Fibroblast of lung (primary cell): ENCODE data around the gene HLA-G. TPM values are rescaled to one million over a fixed set of nuclear protein-coding genes. Genes with fewer than 3 reads are reported as not detected.

ENCODE experiments used
- DNase-seq, 2 donors: peaks; one replicate each; pipeline versions ENCODE4 v3.0.0 to v3.0.0-alpha.2; 2010; ENCODE audit warnings: low read depth in 2 of 2
- H2AFZ ChIP-seq: 2 replicates; pipeline ENCODE4 v1.5.1; 2012; ENCODE audit warnings: low read length, control low read depth, inconsistent platforms
- H3K27ac ChIP-seq: 2 replicates; pipeline ENCODE4 v1.5.1; 2011; ENCODE audit warnings: low read length, control low read depth; ENCODE audit not compliant: insufficient read depth
- H3K27me3 ChIP-seq: 2 replicates; pipeline ENCODE4 v1.5.1; 2011; ENCODE audit warnings: mild to moderate bottlenecking, low read length; ENCODE audit not compliant: control insufficient read depth, insufficient read depth
- H3K36me3 ChIP-seq: 2 replicates; pipeline ENCODE4 v1.5.1; 2011; ENCODE audit warnings: low read length; ENCODE audit not compliant: control insufficient read depth, insufficient read depth
- H3K4me1 ChIP-seq: 2 replicates; pipeline ENCODE4 v1.5.1; 2011; ENCODE audit warnings: low read length; ENCODE audit not compliant: control insufficient read depth, insufficient read depth; ENCODE audit errors: extremely low read depth
- H3K4me2 ChIP-seq: 2 replicates; pipeline ENCODE4 v1.5.1; 2011; ENCODE audit warnings: low read length, control low read depth; ENCODE audit not compliant: insufficient read depth; ENCODE audit errors: extremely low read depth
- H3K4me3 ChIP-seq, 4 experiments: fragments of 200-600 bp in 1 of 4; sonication (generic) in 1 of 4; replicated peaks in 1 of 4; 2 replicates each; pipeline ENCODE4 v1.5.1; 2011 to 2016; ENCODE audit warnings: low read length in 4 of 4, low read depth in 3 of 4, mild to moderate bottlenecking in 3 of 4, control low read depth in 2 of 4, inconsistent platforms in 1 of 4, mixed read lengths in 1 of 4; ENCODE audit not compliant: insufficient read depth in 1 of 4; ENCODE audit errors: control extremely low read depth in 1 of 4
- H3K79me2 ChIP-seq: 2 replicates; pipeline ENCODE4 v1.5.1; 2012; ENCODE audit warnings: mild to moderate bottlenecking, low read length, inconsistent platforms; ENCODE audit not compliant: control insufficient read depth, insufficient read depth
- H3K9ac ChIP-seq: 2 replicates; pipeline ENCODE4 v1.5.1; 2011; ENCODE audit warnings: mild to moderate bottlenecking, low read length, control low read depth; ENCODE audit not compliant: insufficient read depth
- H3K9me3 ChIP-seq: 2 replicates; pipeline ENCODE4 v1.5.1; 2012; ENCODE audit warnings: low read depth, low read length; ENCODE audit not compliant: control insufficient read depth, insufficient read depth
- H4K20me1 ChIP-seq: 2 replicates; pipeline ENCODE4 v1.5.1; 2011; ENCODE audit warnings: low read length; ENCODE audit not compliant: control insufficient read depth, insufficient read depth; ENCODE audit errors: extremely low read depth
- EZH2 ChIP-seq: IDR thresholded peaks from 2 replicates; pipeline ENCODE4 v1.5.1; 2012; ENCODE audit warnings: low read length, control low read depth, mild to moderate bottlenecking; ENCODE audit errors: missing control alignments
- polyA plus RNA-seq, 2 donors: library from polyadenylated mRNA; depleted of rRNA in 1 of 2; stranded (reverse) in 1 of 2; unstranded in 1 of 2; fragments of >200 nt; gene quantifications; 2 replicates each; pipeline ENCODE4 v1.2.1, GENCODE V29; 2011 to 2012; ENCODE audit warnings: missing spikeins in 1 of 2
- total RNA-seq: library from RNA; depleted of rRNA; stranded (reverse); fragments of >200 nt; gene quantifications from 2 replicates; pipeline ENCODE4 v1.2.1, GENCODE V29; 2014
- TF ChIP-seq, protein P1 (sequence below), 2 donors: IDR thresholded peaks in 1 of 2; conservative IDR thresholded peaks in 1 of 2; 1 replicate in 1 of 2; 2 replicates in 1 of 2; pipeline ENCODE4 v1.5.1; 2011 to 2012; ENCODE audit warnings: low read length in 2 of 2, control low read depth in 1 of 2, inconsistent platforms in 1 of 2, low read depth in 1 of 2, mild to moderate bottlenecking in 1 of 2

HLA-G gene
- total and polyA plus RNA-seq, 2 donors (not counting 1 experiment from before 2014, with no cell fraction given) = 0.23 TPM; not detected in 1

- Histone ChIP-seq H3K79me2 (no peaks in the 10 kb centered on the region), H3K4me3 (no peak overlapping the region), H2AFZ (no peak overlapping the region), H3K4me2 (no peak overlapping the region), H3K9me3 (no peaks in the 10 kb centered on the region), H4K20me1 (no peaks in the 10 kb centered on the region), H3K4me1 (no peaks in the 10 kb centered on the region), H3K36me3 (no peaks in the 10 kb centered on the region), H3K27ac (no peak overlapping the region), H3K9ac (no peak overlapping the region), H3K27me3 (peaks cover 4% of the 10 kb centered on the region)
- no peak for DNase-seq
- TF ChIP-seq, protein P1, sequence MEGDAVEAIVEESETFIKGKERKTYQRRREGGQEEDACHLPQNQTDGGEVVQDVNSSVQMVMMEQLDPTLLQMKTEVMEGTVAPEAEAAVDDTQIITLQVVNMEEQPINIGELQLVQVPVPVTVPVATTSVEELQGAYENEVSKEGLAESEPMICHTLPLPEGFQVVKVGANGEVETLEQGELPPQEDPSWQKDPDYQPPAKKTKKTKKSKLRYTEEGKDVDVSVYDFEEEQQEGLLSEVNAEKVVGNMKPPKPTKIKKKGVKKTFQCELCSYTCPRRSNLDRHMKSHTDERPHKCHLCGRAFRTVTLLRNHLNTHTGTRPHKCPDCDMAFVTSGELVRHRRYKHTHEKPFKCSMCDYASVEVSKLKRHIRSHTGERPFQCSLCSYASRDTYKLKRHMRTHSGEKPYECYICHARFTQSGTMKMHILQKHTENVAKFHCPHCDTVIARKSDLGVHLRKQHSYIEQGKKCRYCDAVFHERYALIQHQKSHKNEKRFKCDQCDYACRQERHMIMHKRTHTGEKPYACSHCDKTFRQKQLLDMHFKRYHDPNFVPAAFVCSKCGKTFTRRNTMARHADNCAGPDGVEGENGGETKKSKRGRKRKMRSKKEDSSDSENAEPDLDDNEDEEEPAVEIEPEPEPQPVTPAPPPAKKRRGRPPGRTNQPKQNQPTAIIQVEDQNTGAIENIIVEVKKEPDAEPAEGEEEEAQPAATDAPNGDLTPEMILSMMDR (conservative IDR thresholded peaks at IDR 0.05 in 1 of 2, IDR thresholded peaks at IDR 0.05 in 1 of 2; ENCODE audit: low read depth in 1 of 2, low read length in 2 of 2) = no peak
- TF ChIP-seq EZH2 = no peak
Observed at GRCh38 chr6:29816030-29816429, 11.6 kb upstream of the HLA-G start.

GRCh38 chr6:29818892-29819291 lies 8.7 kb upstream of the HLA-G start:
- DNase-seq = no peak
- Histone ChIP-seq H2AFZ (no peak overlapping the region), H3K27ac (no peak overlapping the region), H3K36me3 (no peaks in the 10 kb centered on the region), H3K4me1 (no peaks in the 10 kb centered on the region), H3K9ac (no peak overlapping the region), H3K79me2 (no peaks in the 10 kb centered on the region), H4K20me1 (no peaks in the 10 kb centered on the region), H3K9me3 (no peaks in the 10 kb centered on the region), H3K4me3 (no peak overlapping the region), H3K4me2 (no peak overlapping the region), H3K27me3 (peaks cover 2% of the 10 kb centered on the region)
- TF ChIP-seq EZH2 = no peak
- TF ChIP-seq, protein P1 (conservative IDR thresholded peaks at IDR 0.05 in 1 of 2, IDR thresholded peaks at IDR 0.05 in 1 of 2; ENCODE audit: low read depth in 1 of 2, low read length in 2 of 2) = no peak

DNA sequence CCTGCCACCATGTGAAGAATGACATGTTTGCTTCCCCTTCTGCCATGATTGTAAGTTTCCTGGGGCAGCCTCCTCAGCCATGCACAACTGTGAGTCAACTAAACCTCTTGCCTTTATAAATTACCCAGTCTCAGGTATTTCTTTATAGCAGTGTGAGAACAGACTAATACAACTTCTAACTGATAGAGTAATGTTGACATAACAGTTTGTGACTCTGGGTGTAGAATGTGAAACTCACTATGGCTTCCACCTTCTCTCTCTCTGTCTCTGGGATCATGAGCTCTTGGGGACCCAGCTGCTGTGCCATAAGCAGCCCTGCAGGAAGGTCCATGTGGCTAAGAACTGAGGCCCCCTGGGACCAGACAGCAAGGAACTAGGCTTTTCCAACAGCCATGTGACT lies 3.5 kb upstream of the HLA-G start:
- Histone ChIP-seq H3K4me1 (no peaks in the 10 kb centered on the region), H3K4me3 (no peak overlapping the region), H3K27ac (no peak overlapping the region), H3K79me2 (no peaks in the 10 kb centered on the region), H3K9ac (no peak overlapping the region), H3K36me3 (no peaks in the 10 kb centered on the region), H3K9me3 (no peaks in the 10 kb centered on the region), H3K27me3 (peaks cover 22% of the 10 kb centered on the region), H3K4me2 (no peak overlapping the region), H4K20me1 (no peaks in the 10 kb centered on the region), H2AFZ (no peak overlapping the region)
- DNase-seq = no peak
- no peak for TF ChIP-seq EZH2
- TF ChIP-seq, protein P1 (conservative IDR thresholded peaks at IDR 0.05 in 1 of 2, IDR thresholded peaks at IDR 0.05 in 1 of 2; ENCODE audit: low read depth in 1 of 2, low read length in 2 of 2) = no peak
